ENCODE measurements around the gene CSNK1D.

DNA sequence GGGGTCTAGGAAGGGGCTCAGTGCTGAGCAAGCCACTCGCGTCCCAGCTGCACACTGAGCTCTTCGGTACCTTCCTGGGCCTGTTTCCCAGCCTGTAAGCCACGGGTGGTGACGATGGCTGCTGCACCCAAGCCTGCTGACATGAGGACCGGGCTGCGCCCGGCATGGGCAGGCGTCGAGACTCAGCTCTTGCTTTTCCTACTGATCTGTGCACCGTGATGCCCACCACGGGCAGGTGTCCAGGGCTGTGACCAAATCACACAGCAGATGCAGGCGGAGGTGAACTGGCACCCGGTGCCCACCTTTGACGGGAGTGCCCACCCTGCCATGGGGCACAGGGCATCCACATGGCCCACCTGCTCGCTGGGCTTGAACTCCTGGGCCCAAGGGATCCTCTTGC is 78.7 kb downstream of the CSNK1D start:
- TF ChIP-seq, protein P1, sequence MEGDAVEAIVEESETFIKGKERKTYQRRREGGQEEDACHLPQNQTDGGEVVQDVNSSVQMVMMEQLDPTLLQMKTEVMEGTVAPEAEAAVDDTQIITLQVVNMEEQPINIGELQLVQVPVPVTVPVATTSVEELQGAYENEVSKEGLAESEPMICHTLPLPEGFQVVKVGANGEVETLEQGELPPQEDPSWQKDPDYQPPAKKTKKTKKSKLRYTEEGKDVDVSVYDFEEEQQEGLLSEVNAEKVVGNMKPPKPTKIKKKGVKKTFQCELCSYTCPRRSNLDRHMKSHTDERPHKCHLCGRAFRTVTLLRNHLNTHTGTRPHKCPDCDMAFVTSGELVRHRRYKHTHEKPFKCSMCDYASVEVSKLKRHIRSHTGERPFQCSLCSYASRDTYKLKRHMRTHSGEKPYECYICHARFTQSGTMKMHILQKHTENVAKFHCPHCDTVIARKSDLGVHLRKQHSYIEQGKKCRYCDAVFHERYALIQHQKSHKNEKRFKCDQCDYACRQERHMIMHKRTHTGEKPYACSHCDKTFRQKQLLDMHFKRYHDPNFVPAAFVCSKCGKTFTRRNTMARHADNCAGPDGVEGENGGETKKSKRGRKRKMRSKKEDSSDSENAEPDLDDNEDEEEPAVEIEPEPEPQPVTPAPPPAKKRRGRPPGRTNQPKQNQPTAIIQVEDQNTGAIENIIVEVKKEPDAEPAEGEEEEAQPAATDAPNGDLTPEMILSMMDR (conservative IDR thresholded peaks at IDR 0.05 in 1 of 2, IDR thresholded peaks at IDR 0.05 in 1 of 2; ENCODE audit: extremely low read depth in 1 of 2, insufficient read depth in 1 of 2, low read depth in 1 of 2, low read length in 2 of 2), result no peak
- no peak for TF ChIP-seq EZH2 (IDR thresholded peaks at IDR 0.05; ENCODE audit: borderline replicate concordance, low read length)
